HepG2 (cell line): ENCODE data around the gene ARID3C. TPM values are rescaled to one million over a fixed set of nuclear protein-coding genes. Genes with fewer than 3 reads are reported as not detected.
A peak's percentile ranks its signal among the peaks of the same experiment; 100 is the strongest.
"Not testable (repeated sequence)": the region's sequence is repeated elsewhere in the genome, so short reads cannot be mapped to it uniquely, and the experiment has no call there.

ENCODE experiments used
- ATAC-seq: fragments of 200-7000 bp; cut with Tn5 transposase; 3 replicates; pipeline ENCODE4 v1.9.1; 2020; ENCODE audit warnings: mild to moderate bottlenecking, moderate library complexity
- BruUV-seq: library from RNA; stranded (reverse); fragments of 400-500 nt; replicated peaks from 2 replicates; lab custom pipeline; 2021; lab: Mats Ljungman, UMichigan
- CTCF ChIA-PET: fragments of 300-600 bp; formaldehyde crosslinking; extraction: SDS; loops from one replicate; lab custom pipeline; 2021; ENCODE audit warnings: low total read pairs, inconsistent platforms, low intra/inter-chr PET ratio; lab: Yijun Ruan, JAX
- POLR2A ChIA-PET: fragments of 350-600 bp; sonication (Branson Sonifier 250); formaldehyde crosslinking; loops from one replicate; lab custom pipeline; 2020; ENCODE audit warnings: antibody characterized with exemption, inconsistent platforms; lab: Yijun Ruan, JAX
- DNase-seq: peaks from one replicate; pipeline ENCODE4 v3.0.0-alpha.2; 2015; ENCODE audit warnings: low spot score
- FAIRE-seq: peaks from 3 replicates; lab custom pipeline; 2011; peaks lifted over from hg19 to GRCh38; lab: Jason Lieb, UNC
- H2AFZ ChIP-seq: one replicate; pipeline ENCODE4 v1.6.1; 2011; ENCODE audit warnings: low read length, inconsistent platforms
- H3K27ac ChIP-seq: fragments of 300-600 bp; 3 replicates; pipeline ENCODE4 v1.8.0; 2011; ENCODE audit warnings: mixed run types, mild to moderate bottlenecking, mixed read lengths, low read length, inconsistent platforms; ENCODE audit not compliant: insufficient read depth; ENCODE audit errors: extremely low read length
- H3K27me3 ChIP-seq, 2 experiments: fragments of 200-600 bp in 1 of 2; 2 replicates in 1 of 2; 3 replicates in 1 of 2; pipeline versions ENCODE4 v1.6.0 to v1.8.0; 2011; ENCODE audit warnings: low read length in 2 of 2, mild to moderate bottlenecking in 2 of 2, moderate library complexity in 2 of 2, inconsistent platforms in 1 of 2; ENCODE audit not compliant: insufficient read depth in 2 of 2, control insufficient read depth in 1 of 2
- H3K36me3 ChIP-seq, 2 experiments: fragments of 200-600 bp in 1 of 2; replicated peaks in 1 of 2; 2 replicates in 1 of 2; 3 replicates in 1 of 2; pipeline versions ENCODE4 v1.5.1 to v1.8.0; 2011; ENCODE audit warnings: low read length in 2 of 2, inconsistent platforms in 1 of 2; ENCODE audit not compliant: insufficient read depth in 2 of 2, control insufficient read depth in 1 of 2
- H3K4me1 ChIP-seq: 2 replicates; pipeline ENCODE4 v1.5.1; 2012; ENCODE audit warnings: low read length, inconsistent platforms; ENCODE audit not compliant: insufficient read depth
- H3K4me2 ChIP-seq: 2 replicates; pipeline ENCODE4 v1.6.0; 2011; ENCODE audit warnings: low read depth, low read length, inconsistent platforms
- H3K4me3 ChIP-seq, 3 experiments: fragments of 200-600 bp in 1 of 3; sonication (generic), shearing (Covaris generic) in 1 of 3; replicated peaks in 1 of 3; 2 replicates each; pipeline ENCODE4 v1.5.1; 2011 to 2016; ENCODE audit warnings: low read length in 3 of 3, inconsistent platforms in 2 of 3, low read depth in 2 of 3, mild to moderate bottlenecking in 2 of 3, control low read depth in 1 of 3, mixed read lengths in 1 of 3; ENCODE audit not compliant: insufficient read depth in 1 of 3
- H3K79me2 ChIP-seq: one replicate; pipeline ENCODE4 v1.6.1; 2011; ENCODE audit warnings: low read length, inconsistent platforms; ENCODE audit not compliant: insufficient read depth
- H3K9ac ChIP-seq: 2 replicates; pipeline ENCODE4 v1.6.0; 2011; ENCODE audit warnings: mild to moderate bottlenecking, low read depth, low read length, inconsistent platforms; ENCODE audit not compliant: insufficient read depth
- H3K9me3 ChIP-seq: 2 replicates; pipeline ENCODE4 v1.5.1; 2012; ENCODE audit warnings: mild to moderate bottlenecking, low read length
- H4K20me1 ChIP-seq: 2 replicates; pipeline ENCODE4 v1.6.0; 2011; ENCODE audit warnings: inconsistent platforms, mild to moderate bottlenecking, low read length, moderate library complexity; ENCODE audit not compliant: insufficient read depth
- TFAP4 ChIP-seq: sonication (generic); IDR thresholded peaks from 2 replicates; pipeline ENCODE4 v1.6.1; 2016; ENCODE audit warnings: low read depth, borderline replicate concordance
- ZBTB37 ChIP-seq: sonication (generic); formaldehyde crosslinking; IDR thresholded peaks from 2 replicates; pipeline ENCODE4 v1.4.0; 2020; ENCODE audit warnings: mild to moderate bottlenecking, missing genetic modification reagents
- ZMYM2 ChIP-seq: sonication (generic); formaldehyde crosslinking; IDR thresholded peaks from 2 replicates; pipeline ENCODE4 v1.8.0; 2022; ENCODE audit warnings: mild to moderate bottlenecking, missing genetic modification reagents
- ZNF136 ChIP-seq: sonication (generic); formaldehyde crosslinking; IDR thresholded peaks from 2 replicates; pipeline ENCODE4 v1.8.1; 2022; ENCODE audit warnings: low read depth, mild to moderate bottlenecking, moderate library complexity, missing genetic modification reagents
- ZNF335 ChIP-seq: sonication (generic); formaldehyde crosslinking; IDR thresholded peaks from 2 replicates; pipeline ENCODE4 v1.4.0; 2020; ENCODE audit warnings: missing genetic modification reagents
- ZNF558 ChIP-seq: sonication (generic); formaldehyde crosslinking; IDR thresholded peaks from 2 replicates; pipeline ENCODE4 v1.9.0; 2022; ENCODE audit warnings: mild to moderate bottlenecking, missing genetic modification reagents, borderline replicate concordance
- ZNF598 ChIP-seq: sonication (generic); formaldehyde crosslinking; IDR thresholded peaks from 2 replicates; pipeline ENCODE4 v1.5.1; 2020; ENCODE audit warnings: mild to moderate bottlenecking, missing genetic modification reagents, borderline replicate concordance
- ZNF710 ChIP-seq: sonication (generic); formaldehyde crosslinking; IDR thresholded peaks from 2 replicates; pipeline ENCODE4 v1.5.0; 2020; ENCODE audit warnings: mild to moderate bottlenecking, missing genetic modification reagents, borderline replicate concordance
- ZNF770 ChIP-seq: sonication (generic); formaldehyde crosslinking; IDR thresholded peaks from 2 replicates; pipeline ENCODE4 v1.5.0; 2020; ENCODE audit warnings: mild to moderate bottlenecking, missing genetic modification reagents
- ZNF775 ChIP-seq: sonication (generic); formaldehyde crosslinking; IDR thresholded peaks from 2 replicates; pipeline ENCODE4 v1.4.0; 2020; ENCODE audit warnings: missing genetic modification reagents, mild to moderate bottlenecking, moderate library complexity, borderline replicate concordance
- WGBS: methylation state at CpG from one replicate; pipeline ENCODE4 v1.1.6; 2017; ENCODE audit warnings: low lambda C conversion rate; 5-methylcytosine and 5-hydroxymethylcytosine counted together
- in situ Hi-C: cut with HindIII; loops from 2 replicates; pipeline ENCODE4 v1.10.0; 2017; ENCODE audit warnings: low pct_unique_long_range_greater_than_20kb; ENCODE audit not compliant: extremely low pct_ligation_motif_present
- intact Hi-C: fragments of 100-400 bp; cut with micrococcal nuclease; formaldehyde crosslinking; loops from one replicate; pipeline ENCODE4 v1.10.0; 2022; ENCODE audit not compliant: unreplicated experiment
- polyA plus RNA-seq, 8 experiments: library from polyadenylated mRNA; depleted of rRNA in 3 of 8; stranded (reverse) in 7 of 8; unstranded in 1 of 8; fragments of >200 nt; fragmentation: Illumina TruSeq in 4 of 8; extraction: Trizol in 4 of 8; gene quantifications; 2 replicates each; pipeline versions ENCODE4 v1.2.1 to v1.2.3, GENCODE V29; 2011 to 2016; ENCODE audit warnings: low read depth in 4 of 8, missing spikeins in 1 of 8, mixed read lengths in 1 of 8; ENCODE audit not compliant: insufficient read depth in 1 of 8
- total RNA-seq, 5 experiments: library from RNA; depleted of rRNA; stranded (reverse); fragments of >200 nt; fragmentation: Illumina TruSeq; extraction: Trizol; gene quantifications; 2 replicates each; pipeline ENCODE4 v1.2.3, GENCODE V29; 2016; ENCODE audit warnings: low read depth in 1 of 5

Gene ARID3C
- total and polyA plus RNA-seq, 2 of the 13 experiments (the other 11 are each of a cell fraction or from before 2014, with no cell fraction given) = not detected

- CTCF ChIA-PET, FAIRE-seq, H3K36me3 ChIP-seq, H3K4me2 ChIP-seq, in situ Hi-C loops, H3K27me3 ChIP-seq, H3K27ac ChIP-seq, H3K9ac ChIP-seq, H3K4me3 ChIP-seq, H4K20me1 ChIP-seq, intact Hi-C loops, BruUV-seq, H3K9me3 ChIP-seq, ATAC-seq, H2AFZ ChIP-seq, DNase-seq: not testable (repeated sequence)
- TF ChIP-seq ZNF770 (CRISPR knock-in tag) = peak; percentile 83; the same call in 1 of the 2 replicates
- peaks cover 14% of the 10 kb centered on the region for H3K79me2 ChIP-seq
- H3K4me1 ChIP-seq = peaks cover 71% of the 10 kb centered on the region
- 90% methylated on average over 8 of the region's 8 CpGs for WGBS
- POLR2A ChIA-PET = interaction anchor here (0.6 to 3.2 kb wide), 2 partner anchors 12 to 26 kb away, joined by 3 to 29 read pairs; partner anchors contain the start of gene IL11RA
These were observed 10.5 kb upstream of the ARID3C start for GRCh38 chr9:34639322-34639721.

GRCh38 chr9:34638138-34638445 is 9.2 kb upstream of the ARID3C start:
- H3K27ac ChIP-seq = peak overlapping the region; percentile 70
- H4K20me1 ChIP-seq = no peaks in the 10 kb centered on the region
- in situ Hi-C loops (no loop called here), intact Hi-C loops (no loop called here)
- H3K4me1 ChIP-seq = peaks cover 64% of the 10 kb centered on the region
- DNase-seq = no peak
- BruUV-seq = no TSS peak
- no peak overlapping the region for H2AFZ ChIP-seq
- H3K9ac ChIP-seq = peak overlapping the region; percentile 77
- H3K27me3 ChIP-seq = no peaks in the 10 kb centered on the region; a peak in 1 of 5 replicates
- H3K9me3 ChIP-seq = no peaks in the 10 kb centered on the region
- POLR2A ChIA-PET = interaction anchor here (1.0 to 6.9 kb wide), 12 partner anchors 8 to 434 kb away, joined by 3 to 100 read pairs (median 9); partner anchors contain the start of genes ARID3C, DCTN3, GALT and IL11RA
- FAIRE-seq = no peak
- CTCF ChIA-PET = interaction anchor here (1.3 kb wide), 1 partner anchor 8 kb away, joined by 5 read pairs; the partner anchor contains the start of gene GALT
- peak overlapping the region; percentile 66 to 91 (median 86) for H3K4me3 ChIP-seq
- ATAC-seq = no peak
- H3K4me2 ChIP-seq = peak overlapping the region; percentile 99
- 0% methylated on average over 4 of the region's 7 CpGs for WGBS
- H3K79me2 ChIP-seq = peaks cover 14% of the 10 kb centered on the region
- peaks cover 3 to 4% of the 10 kb centered on the region in 2 experiments; a peak in 3 of 5 replicates for H3K36me3 ChIP-seq
- 0 out of 2 replicates have a peak, but pooled peaks have one; percentile 30 for TF ChIP-seq ZNF136 (CRISPR knock-in tag)
- 0 out of 2 replicates have a peak, but pooled peaks have one; percentile 3 for TF ChIP-seq TFAP4
- TF ChIP-seq ZNF598 (CRISPR knock-in tag) = peak; percentile 36; the same call in 1 of the 2 replicates
- 0 out of 2 replicates have a peak, but pooled peaks have one; percentile 63 for TF ChIP-seq ZNF775 (CRISPR knock-in tag)
- TF ChIP-seq ZNF335 (CRISPR knock-in tag) = 0 out of 2 replicates have a peak, but pooled peaks have one; percentile 6
- 0 out of 2 replicates have a peak, but pooled peaks have one; percentile 1 for TF ChIP-seq ZNF710 (CRISPR knock-in tag)
- peak; percentile 31; the same call in 1 of the 2 replicates for TF ChIP-seq ZBTB37
- TF ChIP-seq ZNF558 (CRISPR knock-in tag) = 0 out of 2 replicates have a peak, but pooled peaks have one; percentile 47
- no peak for TF ChIP-seq ZMYM2 (CRISPR knock-in tag)
